ENCODE data around the gene MMRN2.

The MMRN2 gene

DNA sequence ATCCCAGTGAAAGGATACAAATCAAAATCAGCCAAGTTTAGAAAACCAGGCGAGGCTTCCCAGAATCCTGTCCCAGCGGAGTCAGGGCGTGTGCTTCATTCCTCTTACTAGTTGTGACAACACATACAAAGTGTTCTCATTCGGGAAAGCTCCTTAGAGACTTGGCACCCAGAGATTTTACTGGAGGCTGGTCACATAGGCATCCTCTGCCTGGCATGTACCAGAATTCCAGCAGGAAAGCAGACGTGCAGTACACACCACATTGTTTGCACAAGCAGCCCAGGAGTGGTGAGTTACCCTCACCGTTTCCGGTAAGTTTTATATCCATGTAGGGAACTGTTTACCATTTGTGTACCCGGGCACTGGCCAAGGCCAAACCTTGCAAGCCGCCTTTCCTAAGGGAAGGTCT, 34.9 kb downstream of the MMRN2 start:
- no peaks in the 10 kb centered on the region for H3K79me2 ChIP-seq
- H3K9me3 ChIP-seq (ENCODE audit: control insufficient read depth, low read length) = no peaks in the 10 kb centered on the region
- no peak overlapping the region for H3K27ac ChIP-seq
- H3K27me3 ChIP-seq (ENCODE audit: control insufficient read depth, insufficient read depth, low read length) = no peaks in the 10 kb centered on the region
- no peaks in the 10 kb centered on the region for H3K4me1 ChIP-seq
- H3K36me3 ChIP-seq (ENCODE audit: control insufficient read depth, insufficient read depth, low read length) = no peaks in the 10 kb centered on the region
- no peak overlapping the region for H3K9ac ChIP-seq
- H2AFZ ChIP-seq = no peak overlapping the region
- H3K4me3 ChIP-seq (ENCODE audit: low read depth, low read length) = no peak overlapping the region
- TF ChIP-seq, protein P1, sequence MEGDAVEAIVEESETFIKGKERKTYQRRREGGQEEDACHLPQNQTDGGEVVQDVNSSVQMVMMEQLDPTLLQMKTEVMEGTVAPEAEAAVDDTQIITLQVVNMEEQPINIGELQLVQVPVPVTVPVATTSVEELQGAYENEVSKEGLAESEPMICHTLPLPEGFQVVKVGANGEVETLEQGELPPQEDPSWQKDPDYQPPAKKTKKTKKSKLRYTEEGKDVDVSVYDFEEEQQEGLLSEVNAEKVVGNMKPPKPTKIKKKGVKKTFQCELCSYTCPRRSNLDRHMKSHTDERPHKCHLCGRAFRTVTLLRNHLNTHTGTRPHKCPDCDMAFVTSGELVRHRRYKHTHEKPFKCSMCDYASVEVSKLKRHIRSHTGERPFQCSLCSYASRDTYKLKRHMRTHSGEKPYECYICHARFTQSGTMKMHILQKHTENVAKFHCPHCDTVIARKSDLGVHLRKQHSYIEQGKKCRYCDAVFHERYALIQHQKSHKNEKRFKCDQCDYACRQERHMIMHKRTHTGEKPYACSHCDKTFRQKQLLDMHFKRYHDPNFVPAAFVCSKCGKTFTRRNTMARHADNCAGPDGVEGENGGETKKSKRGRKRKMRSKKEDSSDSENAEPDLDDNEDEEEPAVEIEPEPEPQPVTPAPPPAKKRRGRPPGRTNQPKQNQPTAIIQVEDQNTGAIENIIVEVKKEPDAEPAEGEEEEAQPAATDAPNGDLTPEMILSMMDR (IDR thresholded peaks at IDR 0.05) = no peak
- H3K4me2 ChIP-seq (ENCODE audit: low read length) = no peak overlapping the region

DNA sequence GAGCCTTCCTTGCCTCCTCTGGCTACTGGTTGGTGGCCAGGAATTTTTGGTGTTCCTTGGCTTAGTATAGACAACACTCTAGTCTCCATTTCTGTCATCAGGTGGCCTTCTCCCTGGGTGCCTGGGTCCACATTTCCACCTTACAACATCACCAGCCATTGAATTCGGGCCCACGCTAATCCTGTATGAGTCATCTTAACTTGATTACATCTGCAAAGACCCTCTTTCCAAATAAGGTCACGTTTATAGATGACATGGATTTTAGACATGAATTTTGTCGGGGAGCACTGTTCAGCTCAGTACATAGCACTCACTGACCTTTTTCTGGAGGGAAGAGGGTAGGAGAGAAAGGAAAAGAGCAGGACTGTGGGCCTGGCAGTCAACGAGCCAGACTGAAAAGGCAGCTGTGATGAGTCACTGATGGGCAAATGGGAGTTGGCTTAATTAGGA, 39.4 kb downstream of the MMRN2 start:
- H3K36me3 ChIP-seq (ENCODE audit: control insufficient read depth, insufficient read depth, low read length) = no peaks in the 10 kb centered on the region
- no peak overlapping the region for H3K4me3 ChIP-seq (ENCODE audit: low read depth, low read length)
- TF ChIP-seq, protein P1 (IDR thresholded peaks at IDR 0.05) = no peak
- no peak overlapping the region for H3K4me2 ChIP-seq (ENCODE audit: low read length)
- no peaks in the 10 kb centered on the region for H3K4me1 ChIP-seq
- H3K79me2 ChIP-seq = no peaks in the 10 kb centered on the region
- no peaks in the 10 kb centered on the region for H3K27me3 ChIP-seq (ENCODE audit: control insufficient read depth, insufficient read depth, low read length)
- H3K9me3 ChIP-seq (ENCODE audit: control insufficient read depth, low read length) = no peaks in the 10 kb centered on the region
- no peak overlapping the region for H2AFZ ChIP-seq
- H3K9ac ChIP-seq = no peak overlapping the region
- no peak overlapping the region for H3K27ac ChIP-seq

DNA sequence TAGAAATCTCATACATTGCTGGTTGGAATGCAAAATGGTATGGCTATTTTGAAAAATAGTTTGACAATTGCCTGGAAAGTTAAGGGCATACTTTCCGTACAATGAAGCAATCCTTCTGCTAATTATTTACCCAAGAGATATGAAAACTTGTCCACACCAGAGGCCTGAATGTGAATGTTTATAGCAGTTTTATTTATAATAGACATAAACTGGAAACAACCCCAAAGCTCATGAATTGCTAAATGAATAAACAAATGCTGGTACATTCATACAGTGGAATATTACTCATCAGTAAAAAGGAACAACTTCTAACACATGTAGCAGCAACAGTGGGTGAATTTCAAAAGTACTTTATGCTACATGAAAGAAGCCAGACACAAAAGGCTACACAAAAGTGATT, 42.7 kb downstream of the MMRN2 start:
- Histone ChIP-seq H3K9me3 (ENCODE audit: control insufficient read depth, low read length) (no peaks in the 10 kb centered on the region), H3K9ac (no peak overlapping the region), H3K27ac (no peak overlapping the region), H3K4me2 (ENCODE audit: low read length) (no peak overlapping the region), H3K36me3 (ENCODE audit: control insufficient read depth, insufficient read depth, low read length) (no peaks in the 10 kb centered on the region), H2AFZ (no peak overlapping the region), H3K4me3 (ENCODE audit: low read depth, low read length) (no peak overlapping the region), H3K27me3 (ENCODE audit: control insufficient read depth, insufficient read depth, low read length) (no peaks in the 10 kb centered on the region), H3K4me1 (no peaks in the 10 kb centered on the region), H3K79me2 (no peaks in the 10 kb centered on the region)
- TF ChIP-seq, protein P1 (IDR thresholded peaks at IDR 0.05) = no peak

DNA sequence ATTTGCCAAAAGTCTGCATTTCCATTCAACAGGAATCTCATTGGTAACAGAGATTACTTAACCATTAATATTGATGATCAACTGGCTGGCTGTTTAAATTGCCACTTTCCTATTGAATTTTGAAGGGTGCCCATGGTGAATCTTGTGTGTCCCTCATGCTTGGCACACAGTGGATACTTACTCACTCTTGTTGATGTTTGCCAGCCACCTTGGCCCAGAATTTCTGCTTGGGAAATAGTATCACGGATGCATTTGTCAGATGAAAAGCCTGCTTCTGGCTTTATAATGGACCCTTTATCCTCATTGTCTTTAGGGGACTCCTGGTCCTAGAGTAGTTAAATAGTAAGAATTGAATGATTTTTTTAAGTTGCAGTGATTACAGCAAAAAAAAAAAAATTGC, 52.0 kb downstream of the MMRN2 start:
- Histone ChIP-seq H2AFZ (no peak overlapping the region), H3K4me3 (ENCODE audit: low read depth, low read length) (no peak overlapping the region), H3K27me3 (ENCODE audit: control insufficient read depth, insufficient read depth, low read length) (no peaks in the 10 kb centered on the region), H3K36me3 (ENCODE audit: control insufficient read depth, insufficient read depth, low read length) (no peaks in the 10 kb centered on the region), H3K4me2 (ENCODE audit: low read length) (no peak overlapping the region), H3K9ac (no peak overlapping the region), H3K27ac (no peak overlapping the region), H3K9me3 (ENCODE audit: control insufficient read depth, low read length) (no peaks in the 10 kb centered on the region), H3K79me2 (peaks cover 2% of the 10 kb centered on the region), H3K4me1 (no peaks in the 10 kb centered on the region)
- TF ChIP-seq, protein P1 (IDR thresholded peaks at IDR 0.05) = no peak

DNA sequence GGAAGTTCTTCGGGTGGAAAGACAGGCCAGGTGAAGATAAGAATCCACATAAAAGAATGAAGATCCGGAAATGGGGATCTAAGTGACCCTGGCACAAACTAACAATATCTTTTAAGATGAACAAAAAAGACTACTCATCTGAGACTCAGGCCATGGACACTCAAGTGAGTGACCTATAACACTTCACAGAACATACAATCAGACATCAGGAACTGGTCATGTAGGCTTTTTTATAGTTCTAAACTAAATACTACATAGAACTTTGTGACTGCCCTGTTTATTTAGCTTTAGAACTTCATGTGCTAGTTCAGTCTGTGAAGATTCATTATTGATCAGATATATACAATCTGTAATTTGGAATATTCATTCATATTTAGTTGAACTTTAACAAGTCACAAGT, 52.8 kb downstream of the MMRN2 start:
- Histone ChIP-seq H3K4me3 (ENCODE audit: low read depth, low read length) (no peak overlapping the region), H3K36me3 (ENCODE audit: control insufficient read depth, insufficient read depth, low read length) (no peaks in the 10 kb centered on the region), H3K27ac (no peak overlapping the region), H2AFZ (no peak overlapping the region), H3K79me2 (peaks cover 2% of the 10 kb centered on the region), H3K4me2 (ENCODE audit: low read length) (no peak overlapping the region), H3K9ac (no peak overlapping the region), H3K9me3 (ENCODE audit: control insufficient read depth, low read length) (no peaks in the 10 kb centered on the region), H3K4me1 (no peaks in the 10 kb centered on the region), H3K27me3 (ENCODE audit: control insufficient read depth, insufficient read depth, low read length) (no peaks in the 10 kb centered on the region)
- TF ChIP-seq, protein P1 (IDR thresholded peaks at IDR 0.05) = no peak
